Lower lobe of right lung (tissue), 1 donor: ENCODE measurements around the gene DNAAF1. TPM values are rescaled to one million over a fixed set of nuclear protein-coding genes. Genes with fewer than 3 reads are reported as not detected.

Experiments used
- total RNA-seq: library from RNA; stranded (reverse); fragmentation: NEBNext Ultra II Directional; extraction: Animal tissue kit (Norgen Biotek cat#: 25700); gene quantifications from one replicate; pipeline ENCODE4 v1.2.1, GENCODE V29; 2021
- donor health status: DM: no; HTN: yes; CAD: no; lungs with severe emphysema.

Gene DNAAF1
- total RNA-seq, 1 donor from 2014 or later: 18.8 TPM

Other genes starting within 250 kb of the DNAAF1 start
- gene MLYCD, start 246.2 kb upstream of the DNAAF1 start, total RNA-seq: 9.1 TPM
- 9.8 TPM for gene OSGIN1, start 192.1 kb upstream of the DNAAF1 start, total RNA-seq
- gene NECAB2, start 177.1 kb upstream of the DNAAF1 start, total RNA-seq: 0.44 TPM
- not detected for gene SLC38A8, start 102.5 kb upstream of the DNAAF1 start, total RNA-seq
- gene MBTPS1, start 28.4 kb upstream of the DNAAF1 start, total RNA-seq: 94.7 TPM
- 22.5 TPM for gene HSDL1, start 131 bp upstream of the DNAAF1 start, total RNA-seq
- gene TAF1C, start 41.7 kb downstream of the DNAAF1 start, total RNA-seq: 60.6 TPM
- not detected for gene ADAD2, start 45.8 kb downstream of the DNAAF1 start, total RNA-seq
- not detected for gene KCNG4, start 94.7 kb downstream of the DNAAF1 start, total RNA-seq
- gene WFDC1, start 149.6 kb downstream of the DNAAF1 start, total RNA-seq: 18.0 TPM
- gene ATP2C2, start 223.2 kb downstream of the DNAAF1 start, total RNA-seq: 56.2 TPM